Mesothelial cell of epicardium (in vitro differentiated cells): ENCODE results near the gene NAT10. TPM values are rescaled to one million over a fixed set of nuclear protein-coding genes. Genes with fewer than 3 reads are reported as not detected.

Experiments used
- DNase-seq, 2 experiments: peaks; one replicate each; pipeline ENCODE4 v3.0.0; 2021; ENCODE audit warnings: low spot score in 2 of 2; ENCODE audit not compliant: unreplicated experiment in 2 of 2
- H3K27ac Mint-ChIP-seq: 2 replicates; pipeline ENCODE4 v1.8.0; 2021; ENCODE audit warnings: mixed read lengths
- H3K27me3 Mint-ChIP-seq: 2 replicates; pipeline ENCODE4 v1.8.0; 2021; ENCODE audit warnings: low read depth, mixed read lengths
- H3K36me3 Mint-ChIP-seq: 2 replicates; pipeline ENCODE4 v1.8.0; 2021; ENCODE audit warnings: mixed read lengths
- H3K4me1 Mint-ChIP-seq: 2 replicates; pipeline ENCODE4 v1.8.0; 2021; ENCODE audit warnings: mixed read lengths
- H3K4me3 Mint-ChIP-seq: 2 replicates; pipeline ENCODE4 v1.8.0; 2021; ENCODE audit warnings: mild to moderate bottlenecking, moderate library complexity, mixed read lengths
- H3K9me3 Mint-ChIP-seq: 2 replicates; pipeline ENCODE4 v1.8.0; 2021; ENCODE audit warnings: mixed read lengths
- CTCF ChIP-seq: fragments of 200-600 bp; sonication (generic); IDR thresholded peaks from one replicate; pipeline ENCODE4 v1.5.0; 2021; ENCODE audit warnings: antibody characterized with exemption; ENCODE audit not compliant: unreplicated experiment
- total RNA-seq: library from RNA; stranded (reverse); gene quantifications from 3 replicates; pipeline ENCODE4 v1.2.1, GENCODE V29; 2021

NAT10 gene
- total RNA-seq, 1 donor from 2014 or later = 61.7 TPM

- peaks cover 28% of the 10 kb centered on the region for H3K36me3 Mint-ChIP-seq
- no peaks in the 10 kb centered on the region for H3K9me3 Mint-ChIP-seq
- H3K27me3 Mint-ChIP-seq = no peaks in the 10 kb centered on the region
- DNase-seq = no peak
- no peak overlapping the region for H3K4me3 Mint-ChIP-seq
- H3K4me1 Mint-ChIP-seq = peaks cover 7% of the 10 kb centered on the region
- H3K27ac Mint-ChIP-seq = no peak overlapping the region
- no peak for TF ChIP-seq CTCF
Measured at GRCh38 chr11:34147581-34147980, 42.2 kb downstream of the NAT10 start.

GRCh38 chr11:34148504-34149165, 43.2 kb downstream of the NAT10 start:
- Mint-ChIP-seq H3K36me3 (peaks cover 18% of the 10 kb centered on the region), H3K9me3 (no peaks in the 10 kb centered on the region), H3K4me3 (no peak overlapping the region), H3K27me3 (no peaks in the 10 kb centered on the region), H3K4me1 (peaks cover 7% of the 10 kb centered on the region), H3K27ac (no peak overlapping the region)
- TF ChIP-seq CTCF = no peak
- DNase-seq = no peak

- no peak for DNase-seq
- no peaks in the 10 kb centered on the region for H3K9me3 Mint-ChIP-seq
- H3K27me3 Mint-ChIP-seq = no peaks in the 10 kb centered on the region
- H3K27ac Mint-ChIP-seq = no peak overlapping the region
- TF ChIP-seq CTCF = no peak
- no peak overlapping the region for H3K4me3 Mint-ChIP-seq
- H3K36me3 Mint-ChIP-seq = peaks cover 17% of the 10 kb centered on the region
- H3K4me1 Mint-ChIP-seq = peaks cover 7% of the 10 kb centered on the region
Measured at GRCh38 chr11:34149274-34149673, 43.8 kb downstream of the NAT10 start.

- no peak for TF ChIP-seq CTCF
- Mint-ChIP-seq H3K36me3 (peaks cover 14% of the 10 kb centered on the region), H3K4me3 (no peak overlapping the region), H3K4me1 (peaks cover 7% of the 10 kb centered on the region), H3K27me3 (no peaks in the 10 kb centered on the region), H3K27ac (no peak overlapping the region), H3K9me3 (no peaks in the 10 kb centered on the region)
- no peak for DNase-seq
Measured at GRCh38 chr11:34149786-34150185, 44.4 kb downstream of the NAT10 start.

GRCh38 chr11:34150494-34151151, 45.2 kb downstream of the NAT10 start:
- TF ChIP-seq CTCF = no peak
- H3K9me3 Mint-ChIP-seq = no peaks in the 10 kb centered on the region
- DNase-seq = no peak

More at GRCh38 chr11:34150494-34151151, 45.2 kb downstream of the NAT10 start:
- peaks cover 7% of the 10 kb centered on the region for H3K4me1 Mint-ChIP-seq
- H3K4me3 Mint-ChIP-seq = no peak overlapping the region
- no peaks in the 10 kb centered on the region for H3K27me3 Mint-ChIP-seq
- peak overlapping the region; percentile 53 for H3K27ac Mint-ChIP-seq
- H3K36me3 Mint-ChIP-seq = peaks cover 12% of the 10 kb centered on the region
